DND-41 (cell line): ENCODE measurements around the gene S1PR4.
A peak's percentile ranks its signal among the peaks of the same experiment; 100 is the strongest.

Experiments used
- ATAC-seq: fragments of 200-7000 bp; cut with Tn5 transposase; 3 replicates; pipeline ENCODE4 v1.9.1; 2021; ENCODE audit warnings: low read depth; ENCODE audit not compliant: insufficient read depth
- DNase-seq: peaks from one replicate; pipeline ENCODE4 v3.0.0-alpha.2; 2020
- H2AFZ ChIP-seq: 2 replicates; pipeline ENCODE4 v1.6.0; 2012; ENCODE audit warnings: low read depth, low read length
- H3K27ac ChIP-seq: 2 replicates; pipeline ENCODE4 v1.5.1; 2012; ENCODE audit warnings: low read length, inconsistent platforms
- H3K27me3 ChIP-seq: fragments of 200-600 bp; sonication (generic); 2 replicates; pipeline ENCODE4 v1.6.0; 2012; ENCODE audit warnings: low read length, mild to moderate bottlenecking, inconsistent platforms; ENCODE audit not compliant: insufficient read depth, poor library complexity
- H3K36me3 ChIP-seq: 2 replicates; pipeline ENCODE4 v1.5.1; 2012; ENCODE audit warnings: low read length, inconsistent platforms; ENCODE audit not compliant: insufficient read depth
- H3K4me1 ChIP-seq: 2 replicates; pipeline ENCODE4 v1.5.1; 2012; ENCODE audit warnings: mild to moderate bottlenecking, low read length; ENCODE audit not compliant: insufficient read depth
- H3K4me2 ChIP-seq: 2 replicates; pipeline ENCODE4 v1.6.0; 2012; ENCODE audit warnings: mild to moderate bottlenecking, moderate library complexity, low read length, inconsistent platforms; ENCODE audit not compliant: insufficient read depth
- H3K4me3 ChIP-seq, 2 experiments: fragments of 200-600 bp in 1 of 2; shearing (Covaris generic) in 1 of 2; 2 replicates each; pipeline ENCODE4 v1.5.1; 2012 to 2016; ENCODE audit warnings: inconsistent platforms in 2 of 2, low read length in 2 of 2, mild to moderate bottlenecking in 2 of 2, low read depth in 1 of 2, moderate library complexity in 1 of 2
- H3K79me2 ChIP-seq: 2 replicates; pipeline ENCODE4 v1.6.0; 2012; ENCODE audit warnings: low read length, inconsistent platforms; ENCODE audit not compliant: insufficient read depth
- H3K9ac ChIP-seq: 2 replicates; pipeline ENCODE4 v1.6.0; 2012; ENCODE audit warnings: low read depth, mild to moderate bottlenecking, inconsistent platforms, low read length, moderate library complexity
- H3K9me3 ChIP-seq: 2 replicates; pipeline ENCODE4 v1.5.1; 2012; ENCODE audit warnings: low read length, moderate library complexity, mild to moderate bottlenecking, inconsistent platforms; ENCODE audit not compliant: insufficient read depth, severe bottlenecking
- H4K20me1 ChIP-seq: 2 replicates; pipeline ENCODE4 v1.6.0; 2012; ENCODE audit warnings: low read length; ENCODE audit not compliant: insufficient read depth
- EZH2 ChIP-seq: IDR thresholded peaks from 3 replicates; pipeline ENCODE4 v1.6.1; 2012; ENCODE audit warnings: borderline replicate concordance, low read depth, mild to moderate bottlenecking, moderate library complexity, low read length, inconsistent platforms; ENCODE audit not compliant: severe bottlenecking
- TF ChIP-seq, protein P1 (sequence below): IDR thresholded peaks from 2 replicates; pipeline ENCODE4 v1.5.1; 2012; ENCODE audit warnings: borderline replicate concordance, low read length, moderate library complexity, mild to moderate bottlenecking; ENCODE audit not compliant: poor library complexity, severe bottlenecking; ENCODE audit errors: extremely low read depth

S1PR4 gene

GRCh38 chr19:3207461-3208242, 29.1 kb downstream of the S1PR4 start:
- Histone ChIP-seq H3K36me3 (peaks cover 60% of the 10 kb centered on the region), H3K27ac (no peak overlapping the region), H3K79me2 (no peaks in the 10 kb centered on the region), H3K27me3 (no peaks in the 10 kb centered on the region), H3K4me1 (no peaks in the 10 kb centered on the region), H2AFZ (no peak overlapping the region), H3K9me3 (no peaks in the 10 kb centered on the region), H4K20me1 (no peaks in the 10 kb centered on the region; the same call in 1 of the 2 replicates), H3K9ac (no peak overlapping the region), H3K4me2 (no peak overlapping the region), H3K4me3 (no peak overlapping the region)
- TF ChIP-seq, protein P1, sequence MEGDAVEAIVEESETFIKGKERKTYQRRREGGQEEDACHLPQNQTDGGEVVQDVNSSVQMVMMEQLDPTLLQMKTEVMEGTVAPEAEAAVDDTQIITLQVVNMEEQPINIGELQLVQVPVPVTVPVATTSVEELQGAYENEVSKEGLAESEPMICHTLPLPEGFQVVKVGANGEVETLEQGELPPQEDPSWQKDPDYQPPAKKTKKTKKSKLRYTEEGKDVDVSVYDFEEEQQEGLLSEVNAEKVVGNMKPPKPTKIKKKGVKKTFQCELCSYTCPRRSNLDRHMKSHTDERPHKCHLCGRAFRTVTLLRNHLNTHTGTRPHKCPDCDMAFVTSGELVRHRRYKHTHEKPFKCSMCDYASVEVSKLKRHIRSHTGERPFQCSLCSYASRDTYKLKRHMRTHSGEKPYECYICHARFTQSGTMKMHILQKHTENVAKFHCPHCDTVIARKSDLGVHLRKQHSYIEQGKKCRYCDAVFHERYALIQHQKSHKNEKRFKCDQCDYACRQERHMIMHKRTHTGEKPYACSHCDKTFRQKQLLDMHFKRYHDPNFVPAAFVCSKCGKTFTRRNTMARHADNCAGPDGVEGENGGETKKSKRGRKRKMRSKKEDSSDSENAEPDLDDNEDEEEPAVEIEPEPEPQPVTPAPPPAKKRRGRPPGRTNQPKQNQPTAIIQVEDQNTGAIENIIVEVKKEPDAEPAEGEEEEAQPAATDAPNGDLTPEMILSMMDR = no peak
- TF ChIP-seq EZH2 = no peak
- ATAC-seq = no peak
- no peak for DNase-seq

- Histone ChIP-seq H4K20me1 (no peaks in the 10 kb centered on the region; the same call in 1 of the 2 replicates), H3K4me3 (no peak overlapping the region), H3K4me1 (no peaks in the 10 kb centered on the region), H3K36me3 (peaks cover 55% of the 10 kb centered on the region), H2AFZ (no peak overlapping the region), H3K27me3 (no peaks in the 10 kb centered on the region), H3K79me2 (no peaks in the 10 kb centered on the region), H3K9ac (no peak overlapping the region), H3K27ac (no peak overlapping the region), H3K9me3 (no peaks in the 10 kb centered on the region), H3K4me2 (no peak overlapping the region)
- DNase-seq = no peak
- TF ChIP-seq EZH2 = no peak
- TF ChIP-seq, protein P1 = no peak
- ATAC-seq = no peak
Measured at GRCh38 chr19:3208317-3209207, 30.0 kb downstream of the S1PR4 start.

- Histone ChIP-seq H2AFZ (no peak overlapping the region), H3K27ac (no peak overlapping the region), H3K36me3 (peaks cover 36% of the 10 kb centered on the region), H3K4me2 (no peak overlapping the region), H3K9me3 (no peaks in the 10 kb centered on the region), H3K9ac (no peak overlapping the region), H3K27me3 (no peaks in the 10 kb centered on the region), H3K79me2 (no peaks in the 10 kb centered on the region), H4K20me1 (no peaks in the 10 kb centered on the region), H3K4me1 (no peaks in the 10 kb centered on the region), H3K4me3 (no peak overlapping the region)
- TF ChIP-seq, protein P1 = peak; percentile 78
- TF ChIP-seq EZH2 = no peak
- DNase-seq (peak; percentile 68), ATAC-seq (peak; percentile 85)
Measured at GRCh38 chr19:3210347-3211017, 31.9 kb downstream of the S1PR4 start.
